ENCODE data around the gene TST.

GRCh38 chr22:36964106-36964505 lies 55.1 kb downstream of the TST start:
- TF ChIP-seq SIN3A (IDR thresholded peaks at IDR 0.05; ENCODE audit: borderline replicate concordance, insufficient read depth, low read length) (no peak), TAF1 (IDR thresholded peaks at IDR 0.05; ENCODE audit: borderline replicate concordance, insufficient read depth, low read length) (no peak)
